GM10266 (cell line): ENCODE data around the gene BRPF1.

Experiments
- DNase-seq: peaks from one replicate; pipeline ENCODE4 v3.0.0; 2012; ENCODE audit errors: extremely low spot score
- TF ChIP-seq, protein P1 (sequence below): IDR thresholded peaks from 2 replicates; pipeline ENCODE4 v1.5.1; 2012; ENCODE audit warnings: mild to moderate bottlenecking, low read depth; ENCODE audit not compliant: control insufficient read depth, insufficient read depth; ENCODE audit errors: missing control alignments

Gene BRPF1

GRCh38 chr3:9727041-9727595 lies 4.4 kb upstream of the BRPF1 start:
- TF ChIP-seq, protein P1, sequence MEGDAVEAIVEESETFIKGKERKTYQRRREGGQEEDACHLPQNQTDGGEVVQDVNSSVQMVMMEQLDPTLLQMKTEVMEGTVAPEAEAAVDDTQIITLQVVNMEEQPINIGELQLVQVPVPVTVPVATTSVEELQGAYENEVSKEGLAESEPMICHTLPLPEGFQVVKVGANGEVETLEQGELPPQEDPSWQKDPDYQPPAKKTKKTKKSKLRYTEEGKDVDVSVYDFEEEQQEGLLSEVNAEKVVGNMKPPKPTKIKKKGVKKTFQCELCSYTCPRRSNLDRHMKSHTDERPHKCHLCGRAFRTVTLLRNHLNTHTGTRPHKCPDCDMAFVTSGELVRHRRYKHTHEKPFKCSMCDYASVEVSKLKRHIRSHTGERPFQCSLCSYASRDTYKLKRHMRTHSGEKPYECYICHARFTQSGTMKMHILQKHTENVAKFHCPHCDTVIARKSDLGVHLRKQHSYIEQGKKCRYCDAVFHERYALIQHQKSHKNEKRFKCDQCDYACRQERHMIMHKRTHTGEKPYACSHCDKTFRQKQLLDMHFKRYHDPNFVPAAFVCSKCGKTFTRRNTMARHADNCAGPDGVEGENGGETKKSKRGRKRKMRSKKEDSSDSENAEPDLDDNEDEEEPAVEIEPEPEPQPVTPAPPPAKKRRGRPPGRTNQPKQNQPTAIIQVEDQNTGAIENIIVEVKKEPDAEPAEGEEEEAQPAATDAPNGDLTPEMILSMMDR, result peak; percentile 57
- no peak for DNase-seq

- TF ChIP-seq, protein P1, result no peak
- DNase-seq, result no peak
Measured at GRCh38 chr3:9727743-9728142, 3.8 kb upstream of the BRPF1 start.

GRCh38 chr3:9729419-9729818 lies 2.1 kb upstream of the BRPF1 start:
- TF ChIP-seq, protein P1, result no peak
- DNase-seq, result no peak

- DNase-seq, result no peak
- TF ChIP-seq, protein P1, result no peak
Measured at GRCh38 chr3:9730657-9731205, 804 bp upstream of the BRPF1 start.

DNA sequence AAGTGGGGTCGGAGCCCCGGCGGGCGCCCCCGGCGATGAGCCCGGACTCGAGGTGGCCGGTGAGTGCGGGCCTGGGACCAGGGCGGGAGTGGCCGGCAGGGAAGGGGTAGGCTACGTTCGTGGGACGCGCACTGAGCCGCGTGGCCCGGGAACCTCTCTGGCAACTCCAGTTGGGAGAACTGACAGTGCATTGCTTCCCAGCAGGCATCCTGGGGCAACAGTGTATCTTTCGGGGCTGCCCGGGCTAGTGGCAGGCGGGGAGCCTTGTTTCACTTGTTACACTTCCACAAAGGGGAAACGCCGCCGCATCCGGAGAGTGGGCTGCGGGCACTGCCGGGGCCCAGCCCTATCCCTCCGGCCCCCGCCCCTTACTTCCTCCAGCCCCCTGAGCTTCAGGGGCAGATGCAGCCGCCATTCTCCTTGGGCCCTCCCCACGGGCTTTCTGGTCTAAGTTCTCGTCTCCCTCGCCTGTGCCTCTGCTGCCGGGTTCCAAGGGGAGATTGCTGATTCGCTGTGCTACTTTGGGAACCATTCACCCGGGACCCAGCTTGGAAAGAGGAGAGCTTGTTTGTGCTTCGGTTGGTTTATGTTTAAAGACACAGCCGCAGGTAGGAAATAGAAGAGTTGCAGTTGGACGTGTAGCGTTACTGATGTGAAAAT lies 675 bp downstream of the BRPF1 start:
- peak; percentile 38 for DNase-seq
- TF ChIP-seq, protein P1, result no peak

DNA sequence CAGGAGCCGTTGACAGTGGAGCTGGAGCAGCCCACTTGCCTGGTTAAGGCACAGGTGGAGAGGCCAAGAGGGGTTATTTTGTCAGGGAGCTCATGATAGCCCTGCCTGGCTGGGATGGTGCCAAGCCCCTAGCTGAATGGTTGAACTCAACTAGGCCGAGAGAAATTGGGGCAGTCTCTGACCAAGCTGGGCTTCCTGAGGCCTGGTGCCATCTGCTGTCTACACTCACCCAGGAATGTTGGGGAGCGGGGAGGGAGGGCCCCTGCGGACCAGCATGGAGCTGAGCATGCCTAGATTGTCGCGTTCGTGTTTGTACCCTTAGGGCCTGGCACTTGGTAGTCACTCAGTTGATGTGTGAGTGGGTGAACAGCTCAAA lies 1.2 kb downstream of the BRPF1 start:
- TF ChIP-seq, protein P1, result peak; percentile 24
- DNase-seq, result no peak

DNA sequence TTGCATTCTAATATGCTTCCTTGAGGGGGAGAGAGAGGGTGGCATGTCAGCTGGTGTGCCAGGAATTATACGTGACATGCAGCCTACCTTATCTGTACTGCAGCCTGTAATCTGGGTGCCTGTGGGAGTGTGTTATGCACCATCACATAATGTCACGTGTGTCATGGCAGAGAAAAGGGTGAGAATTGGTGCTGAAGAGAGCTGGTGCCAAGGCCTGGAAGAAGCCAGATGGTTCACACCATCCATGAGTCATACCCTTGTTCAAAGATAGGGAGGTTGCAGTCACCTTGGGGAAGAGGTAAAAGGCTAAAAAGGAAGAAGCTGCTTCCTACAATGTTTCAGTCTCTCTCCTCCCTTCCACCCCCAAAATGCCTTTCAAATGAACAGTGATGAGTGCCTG lies 5.3 kb downstream of the BRPF1 start:
- no peak for DNase-seq
- TF ChIP-seq, protein P1, result no peak
